GM19025 (cell line): ENCODE data around the gene MUTYH.
"Not testable (repeated sequence)": the region's sequence is repeated elsewhere in the genome, so short reads cannot be mapped to it uniquely, and the experiment has no call there.

Source experiments
- ATAC-seq: cut with Tn5 transposase; IDR thresholded peaks from one replicate; pipeline ENCODE4 v1.9.1; 2021; ENCODE audit warnings: mild to moderate bottlenecking, low read depth, moderate library complexity; ENCODE audit not compliant: unreplicated experiment

Gene MUTYH

DNA sequence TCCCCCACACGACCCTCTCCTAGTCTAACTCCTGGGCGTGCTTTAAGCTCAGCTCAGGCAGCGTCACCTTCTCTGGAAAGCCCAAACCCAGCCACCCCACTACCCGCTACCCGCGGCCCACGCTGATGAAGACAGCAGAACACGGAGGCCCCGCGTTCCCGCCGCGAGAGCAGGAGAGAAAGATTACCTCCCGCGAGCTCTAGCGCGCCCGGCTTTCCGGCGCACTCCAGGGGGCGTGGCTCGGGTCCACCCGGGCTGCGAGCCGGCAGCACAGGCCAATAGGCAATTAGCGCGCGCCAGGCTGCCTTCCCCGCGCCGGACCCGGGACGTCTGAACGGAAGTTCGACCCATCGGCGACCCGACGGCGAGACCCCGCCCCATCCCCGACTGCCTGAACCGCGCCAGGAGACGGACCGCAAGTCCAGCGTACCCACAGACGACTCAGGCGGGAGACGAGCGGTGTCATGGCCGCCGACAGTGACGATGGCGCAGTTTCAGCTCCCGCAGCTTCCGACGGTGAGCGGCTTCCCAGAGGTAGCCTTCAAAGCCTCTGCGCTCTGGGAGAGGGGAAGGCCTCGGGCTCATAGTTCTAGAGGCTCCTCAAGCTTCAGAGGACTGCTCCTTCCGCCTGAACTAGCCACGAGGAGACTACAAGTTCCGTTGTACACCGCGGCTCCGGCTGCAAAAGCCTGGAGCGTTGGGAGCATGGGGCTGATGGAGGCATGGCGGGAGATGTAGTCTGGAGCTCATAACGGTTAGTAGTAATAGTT lies at the start of gene MUTYH, which contains the start of gene TOE1:
TSS of gene MUTYH (minus strand) at position 652 of the 770 bp plus-strand sequence. CDS start 5,935 bp downstream, outside the sequence.
TSS of gene TOE1 (plus strand) at position 382 of the 770 bp plus-strand sequence. CDS start at position 465, 83 bp downstream.
- ATAC-seq, result peak; percentile 76

DNA sequence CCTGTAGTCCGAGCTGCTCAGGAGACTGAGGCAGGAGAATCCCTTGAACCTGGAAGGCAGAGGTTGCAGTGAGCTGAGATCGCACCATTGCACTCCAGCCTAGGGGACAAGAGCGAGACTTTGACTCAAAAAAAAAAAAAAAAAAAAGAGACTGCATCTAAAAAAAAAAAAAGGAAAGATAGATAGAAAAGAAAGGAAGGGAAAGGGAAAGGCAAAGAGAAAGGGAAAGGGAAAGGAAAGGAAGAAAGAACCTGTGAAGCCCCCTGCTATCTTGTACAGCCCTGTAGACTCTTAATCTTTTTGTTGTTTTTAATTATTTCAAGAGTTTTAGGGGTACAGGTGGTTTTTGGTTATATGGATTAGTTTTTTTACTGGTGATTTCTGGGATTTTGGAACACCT lies 46.0 kb upstream of the MUTYH start:
- no peak for ATAC-seq

DNA sequence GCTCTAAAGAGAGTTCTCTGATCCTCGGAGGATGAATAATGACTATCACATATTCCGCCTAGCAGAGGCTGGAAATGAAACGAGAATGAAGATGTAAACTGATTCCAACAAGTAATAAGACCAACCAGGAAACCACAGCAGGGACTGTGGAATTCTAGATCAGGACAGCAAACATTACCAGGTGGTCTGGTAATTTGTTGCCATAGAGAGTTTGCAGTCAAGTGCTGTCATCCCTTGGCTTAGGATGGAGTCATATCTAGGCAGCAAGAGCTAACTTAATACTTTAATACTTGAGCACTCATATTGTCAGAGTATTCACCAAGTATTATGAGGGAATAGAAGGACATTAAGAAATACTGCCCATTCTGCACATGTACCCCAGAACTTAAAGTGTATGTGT lies 45.1 kb upstream of the MUTYH start:
- no peak for ATAC-seq

DNA sequence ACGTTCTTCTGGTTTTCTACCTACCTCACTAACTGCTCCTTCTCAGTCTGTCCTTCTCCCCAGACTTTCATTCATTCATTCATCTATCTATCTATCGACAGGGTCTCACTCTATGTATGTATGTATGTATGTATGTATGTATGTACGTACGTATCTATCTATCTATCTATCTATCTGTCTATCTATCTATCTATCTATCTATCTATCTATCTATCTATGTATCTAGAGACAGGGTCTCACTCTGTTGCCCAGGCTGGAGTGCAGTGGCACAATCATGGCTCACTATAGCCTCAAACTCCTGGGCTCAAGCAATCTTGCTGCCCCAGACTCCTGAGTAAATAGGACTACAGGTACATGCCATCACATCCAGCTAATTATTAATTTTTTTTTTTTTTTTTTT lies 44.0 kb upstream of the MUTYH start:
- not testable (repeated sequence) for ATAC-seq

DNA sequence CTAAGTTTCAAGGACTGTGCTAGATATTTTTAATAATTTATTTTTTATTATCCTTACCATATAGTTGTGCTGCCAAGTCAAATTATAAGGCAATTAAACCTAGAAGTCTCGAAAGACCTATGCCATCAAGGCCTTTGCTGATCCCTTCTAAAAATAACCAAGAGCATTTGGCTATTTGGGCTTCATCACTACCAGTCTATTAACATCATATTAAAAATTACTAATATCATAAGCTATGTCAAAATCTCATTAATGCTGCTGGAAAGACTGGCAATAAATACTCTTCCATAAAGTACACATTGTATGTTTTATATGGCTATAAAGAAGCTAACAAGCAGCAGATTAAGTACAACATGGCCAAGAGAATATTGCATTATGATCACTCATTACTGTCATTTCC lies 43.0 kb upstream of the MUTYH start:
- no peak for ATAC-seq

DNA sequence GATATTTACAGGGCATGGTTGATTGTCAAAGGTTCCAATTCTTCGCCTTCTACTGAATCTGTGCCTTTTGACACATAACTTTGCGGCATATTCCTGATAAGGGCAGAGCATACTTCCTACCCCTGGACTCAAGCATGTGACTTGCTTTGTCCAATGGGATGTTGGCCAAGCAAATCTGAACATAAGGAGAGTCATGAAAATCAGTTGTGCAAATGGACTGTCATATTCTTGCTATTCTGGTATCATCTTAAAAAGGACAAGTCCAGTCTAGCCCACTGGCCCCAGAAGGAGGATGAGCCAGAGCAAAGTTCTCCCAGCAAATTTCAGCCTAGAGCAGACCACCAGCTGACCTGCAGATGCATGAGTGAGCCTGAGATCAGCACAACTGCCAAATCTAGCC lies 41.0 kb upstream of the MUTYH start:
- ATAC-seq, result no peak

DNA sequence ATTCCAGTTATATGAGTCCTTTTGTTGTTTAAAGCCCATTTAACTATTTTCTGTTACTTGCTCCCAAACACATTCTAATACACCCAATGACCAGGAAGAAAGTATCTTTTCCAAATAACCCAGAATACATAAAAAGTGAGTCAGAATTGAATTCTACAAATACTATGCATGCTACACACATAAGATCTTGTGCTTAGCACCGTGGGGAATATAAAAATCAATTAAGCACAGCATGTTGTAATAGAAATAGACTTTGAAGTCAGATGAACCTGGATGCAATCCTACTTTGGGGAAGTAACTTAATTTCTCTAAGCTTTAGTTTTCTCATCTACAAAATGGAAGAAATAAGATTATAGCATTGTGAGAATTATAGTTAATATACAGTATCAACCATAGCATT lies 40.5 kb upstream of the MUTYH start:
- no peak for ATAC-seq

DNA sequence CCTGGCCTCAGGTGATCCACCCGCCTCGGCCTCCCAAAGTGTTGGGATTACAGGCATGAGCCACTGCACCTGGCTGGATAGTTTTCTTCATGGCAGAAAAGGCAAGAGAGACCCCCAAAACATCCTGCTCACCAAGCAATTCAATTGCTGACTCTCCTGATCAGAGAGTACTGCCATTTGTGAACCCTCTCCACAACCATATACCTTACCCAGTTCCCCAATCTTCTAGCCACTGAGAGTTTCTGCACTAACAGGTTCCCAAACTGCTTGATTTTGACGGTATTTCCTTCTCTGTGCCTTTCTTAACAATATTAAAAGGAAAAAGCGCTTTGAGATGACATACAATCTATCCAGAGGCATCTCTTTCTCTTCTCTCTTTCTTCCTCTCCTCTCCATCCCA lies 39.9 kb upstream of the MUTYH start:
- ATAC-seq, result no peak

DNA sequence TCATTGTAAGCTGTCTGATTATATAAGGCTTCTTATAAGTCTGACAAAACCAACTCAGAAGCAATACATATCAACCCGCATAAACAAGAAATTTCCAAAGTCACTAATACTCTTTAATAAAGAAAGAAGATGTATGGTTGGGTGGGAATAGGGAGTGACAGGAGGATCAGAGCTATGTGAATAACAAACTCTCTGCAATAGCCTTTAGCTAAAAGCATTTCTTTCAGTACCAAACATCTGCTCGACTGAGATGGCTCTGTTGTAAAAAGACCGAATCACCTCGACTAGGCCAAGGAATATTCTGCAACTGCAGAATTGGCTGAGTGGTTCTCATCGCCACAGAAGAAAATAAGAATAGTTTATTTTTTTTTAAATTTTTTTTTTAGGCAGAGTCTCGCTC lies 39.3 kb upstream of the MUTYH start:
- no peak for ATAC-seq

DNA sequence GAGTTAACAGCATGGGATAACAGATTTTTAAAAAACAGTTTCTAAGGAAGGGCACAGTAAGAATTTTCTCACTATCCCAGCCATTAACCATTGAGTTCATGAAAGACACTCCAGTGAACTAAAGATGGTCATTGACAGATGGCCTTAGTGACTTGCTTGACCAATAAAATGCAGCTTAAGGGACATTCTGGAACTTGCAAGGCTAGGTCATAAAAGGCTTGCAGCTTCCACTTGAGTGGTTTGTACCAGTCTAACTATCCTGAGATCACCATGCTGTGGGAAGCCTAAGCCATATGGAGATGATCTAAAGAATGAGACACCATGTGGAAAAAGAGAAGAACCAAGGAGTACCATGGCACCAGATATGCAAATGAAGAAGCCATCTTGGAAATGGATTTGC lies 37.9 kb upstream of the MUTYH start:
- no peak for ATAC-seq

DNA sequence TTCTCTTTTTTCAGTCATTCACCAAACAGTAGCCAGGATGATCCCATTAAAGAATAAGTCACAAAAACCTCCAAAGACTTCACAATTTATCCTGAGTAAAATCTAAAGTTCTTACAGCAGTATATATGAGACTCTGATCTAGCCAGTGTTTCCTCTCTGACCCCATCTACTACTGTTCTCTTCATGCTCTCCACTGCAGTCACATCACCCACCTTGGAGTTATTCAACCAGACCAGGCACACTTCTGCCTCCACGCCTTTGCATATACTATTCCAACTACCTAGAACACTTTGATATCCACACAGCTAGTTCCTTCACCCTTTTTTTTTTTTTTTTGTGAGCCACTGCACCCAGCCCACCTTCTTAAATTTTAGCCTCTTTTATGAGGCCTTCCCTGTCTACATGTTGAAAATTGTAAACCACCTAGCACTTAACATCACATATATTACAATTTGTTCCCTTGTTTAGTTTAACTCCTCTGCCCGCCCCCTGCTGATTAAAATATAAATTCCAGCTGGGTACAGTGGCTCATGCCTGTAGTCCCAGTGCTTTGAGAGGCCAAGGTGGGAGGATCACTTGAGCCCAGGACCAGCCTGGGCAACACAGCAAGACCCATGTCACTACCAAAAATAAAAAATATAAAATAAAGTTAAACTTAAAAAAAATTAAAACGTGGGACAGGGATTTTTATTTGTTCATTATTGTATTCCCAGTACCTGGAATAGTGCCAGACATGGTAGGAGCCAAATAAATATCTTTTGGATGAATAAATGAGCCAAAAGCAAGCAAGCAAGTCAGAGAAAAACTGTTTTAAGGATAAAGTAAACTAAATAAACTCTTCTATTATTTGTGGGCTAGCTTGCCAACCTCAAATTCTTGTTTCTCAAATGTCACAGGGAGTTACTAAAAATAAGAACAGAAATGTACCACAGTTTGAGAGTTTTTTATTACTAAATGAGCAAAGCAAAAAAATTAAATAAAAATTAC lies 35.2 kb upstream of the MUTYH start:
- ATAC-seq, result no peak

DNA sequence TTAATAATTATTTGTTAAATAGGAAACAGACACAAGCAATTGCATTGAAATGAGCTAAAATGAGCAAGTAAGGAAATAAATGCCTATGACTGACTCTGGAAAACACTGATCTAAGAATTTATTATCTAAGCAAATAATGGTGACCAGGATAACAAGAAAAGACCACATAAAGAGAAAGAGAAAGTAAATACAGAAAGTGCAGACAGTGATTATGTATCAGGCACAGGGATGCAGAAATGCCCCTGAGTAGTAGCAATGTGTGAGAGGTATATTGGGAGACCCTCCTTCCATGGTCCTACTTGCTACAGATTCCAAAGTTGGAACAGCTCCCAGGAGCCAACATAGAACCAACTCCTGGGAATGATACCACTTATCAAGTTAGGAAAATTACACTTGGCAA lies 33.3 kb upstream of the MUTYH start:
- no peak for ATAC-seq

DNA sequence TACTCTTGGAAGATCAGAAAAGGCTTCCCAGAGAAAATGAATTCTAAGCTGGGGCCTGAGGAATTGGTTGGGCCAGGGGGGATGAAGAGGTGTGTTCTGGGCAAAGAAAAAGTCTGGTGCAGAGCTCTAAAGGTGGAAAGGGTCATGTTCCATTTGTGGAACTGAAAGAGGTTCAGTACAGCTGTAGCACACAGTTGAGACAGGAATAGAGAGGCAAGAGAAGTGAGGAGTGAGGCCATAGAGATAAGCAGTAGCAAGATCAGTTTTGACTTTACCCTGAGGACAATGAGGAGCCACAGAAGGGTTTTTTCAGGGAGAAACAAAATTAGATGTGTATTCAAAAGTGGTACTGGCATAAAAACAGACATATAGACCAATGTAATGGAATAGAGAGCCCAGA lies 30.3 kb upstream of the MUTYH start:
- ATAC-seq, result no peak

DNA sequence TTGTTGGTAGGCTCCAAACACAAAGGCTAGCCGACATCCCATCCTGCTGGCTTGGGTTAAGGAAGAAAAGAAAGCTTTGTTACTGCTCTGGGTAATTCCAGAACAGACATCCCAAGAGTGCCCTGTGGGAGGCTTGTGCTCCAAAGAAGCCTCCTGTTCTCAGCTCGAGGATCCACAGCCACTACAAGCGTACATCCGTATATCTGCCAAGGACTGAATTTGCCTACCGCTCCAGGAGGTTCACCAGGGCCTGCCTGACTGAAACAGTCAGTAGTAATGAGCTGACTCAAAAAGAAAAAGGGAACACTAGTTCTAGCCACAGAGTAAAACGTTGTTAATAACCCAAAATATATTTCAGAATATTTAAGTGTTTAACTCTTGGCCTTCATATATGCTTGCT lies 24.8 kb upstream of the MUTYH start:
- ATAC-seq, result no peak

DNA sequence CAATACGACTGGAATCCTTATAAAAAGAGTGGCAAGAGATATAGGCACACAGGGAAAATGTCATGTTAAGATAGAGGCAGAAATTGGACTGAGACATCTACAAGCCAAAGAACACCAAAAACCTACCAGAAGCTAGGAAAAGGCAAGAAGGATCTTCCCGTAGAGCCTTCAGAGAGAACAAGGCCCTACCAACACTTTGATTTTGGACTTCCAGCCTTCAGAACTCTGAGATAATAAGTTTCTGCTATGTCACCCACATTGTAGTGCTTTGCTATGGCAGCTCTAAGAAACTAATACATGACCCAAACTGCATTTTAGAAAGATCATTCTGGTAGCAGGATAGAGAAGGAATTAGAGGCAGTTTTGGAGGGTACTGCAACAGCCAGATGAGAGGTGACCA lies 24.1 kb upstream of the MUTYH start:
- no peak for ATAC-seq

DNA sequence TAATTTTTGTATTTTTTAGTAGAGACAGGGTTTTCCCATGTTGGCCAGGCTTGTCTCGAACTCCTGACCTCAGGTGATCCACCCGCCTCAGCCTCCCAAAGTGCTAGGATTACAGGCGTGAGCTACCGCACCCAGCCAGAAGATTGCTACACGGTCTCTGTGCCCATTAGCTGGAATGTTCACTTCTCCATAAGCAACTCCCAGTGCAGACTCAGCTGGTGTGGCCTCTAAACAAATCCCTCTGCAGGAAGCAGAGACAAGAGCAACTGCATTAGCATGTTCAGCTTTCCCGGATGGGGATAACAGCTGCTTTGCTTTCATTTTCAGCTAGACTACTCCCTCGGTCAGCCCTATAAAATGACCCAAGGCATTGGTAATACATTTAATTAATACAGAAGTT lies 20.7 kb upstream of the MUTYH start:
- ATAC-seq, result not testable (repeated sequence)

DNA sequence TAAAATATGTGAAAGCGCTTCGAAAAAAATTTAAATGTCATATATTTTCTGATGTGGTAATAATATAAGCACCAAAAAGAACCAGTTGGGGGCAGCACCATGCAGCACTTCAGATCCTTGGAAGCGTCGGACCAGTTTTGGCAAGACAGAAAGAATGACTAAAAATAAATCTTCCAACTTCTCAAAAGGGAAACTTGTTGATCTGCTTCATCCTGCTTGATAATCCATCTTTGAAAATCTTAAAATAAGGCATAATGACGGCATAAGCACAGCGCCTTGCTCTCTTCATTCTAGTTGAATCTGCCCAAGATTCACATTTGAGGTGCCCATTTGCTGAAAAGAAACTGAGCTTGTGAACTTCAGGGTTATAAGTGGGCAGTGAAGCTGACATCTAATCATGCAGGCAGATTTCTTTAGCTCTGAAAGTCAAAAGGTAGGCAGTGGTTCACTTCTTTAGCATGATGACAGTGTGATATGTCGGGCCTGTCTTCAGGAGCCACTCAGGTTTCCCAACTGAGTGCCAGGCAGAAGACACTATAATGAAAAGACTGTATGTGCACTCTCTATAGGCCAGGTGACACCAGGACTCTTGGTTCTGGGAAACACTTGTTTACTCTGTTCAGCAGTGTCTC lies 19.8 kb upstream of the MUTYH start:
- no peak for ATAC-seq

DNA sequence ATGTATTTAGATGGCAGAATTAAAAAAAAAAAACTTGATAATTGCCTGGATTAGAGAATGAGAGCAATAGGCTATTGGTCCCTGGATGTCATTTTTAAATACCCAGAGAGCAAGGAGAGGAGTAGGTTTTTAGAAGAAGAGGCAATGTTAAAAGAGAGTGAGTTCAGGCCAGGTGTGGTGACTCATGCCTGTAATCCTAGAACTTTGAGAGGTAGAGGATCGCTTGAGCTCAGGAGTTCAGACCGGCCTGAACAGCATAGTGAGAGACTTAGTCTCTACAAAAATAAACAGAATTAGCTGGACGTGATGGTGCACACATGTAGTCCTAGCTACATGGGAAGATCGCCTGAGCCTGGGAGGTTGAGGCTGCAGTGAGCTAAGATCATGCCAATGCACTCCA lies 15.9 kb upstream of the MUTYH start:
- no peak for ATAC-seq

DNA sequence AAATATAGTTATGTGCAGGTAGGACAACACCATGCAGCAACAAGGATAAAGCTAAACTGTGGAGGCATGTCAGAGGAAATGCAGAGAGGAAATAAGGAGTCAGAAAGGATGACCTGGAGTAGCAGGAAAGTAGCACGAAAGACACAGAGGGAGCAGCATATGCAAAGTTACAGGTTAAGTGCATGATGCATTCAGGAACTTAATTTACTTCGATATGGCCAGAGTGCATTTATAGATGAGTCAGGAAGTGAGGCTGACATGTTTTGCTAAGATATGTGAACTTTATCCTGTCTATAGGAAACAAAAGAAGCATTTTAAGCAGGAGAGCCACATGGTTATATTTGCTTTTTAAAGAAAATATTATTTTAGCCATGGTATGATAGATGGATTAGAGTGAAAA lies 15.4 kb upstream of the MUTYH start:
- ATAC-seq, result no peak

DNA sequence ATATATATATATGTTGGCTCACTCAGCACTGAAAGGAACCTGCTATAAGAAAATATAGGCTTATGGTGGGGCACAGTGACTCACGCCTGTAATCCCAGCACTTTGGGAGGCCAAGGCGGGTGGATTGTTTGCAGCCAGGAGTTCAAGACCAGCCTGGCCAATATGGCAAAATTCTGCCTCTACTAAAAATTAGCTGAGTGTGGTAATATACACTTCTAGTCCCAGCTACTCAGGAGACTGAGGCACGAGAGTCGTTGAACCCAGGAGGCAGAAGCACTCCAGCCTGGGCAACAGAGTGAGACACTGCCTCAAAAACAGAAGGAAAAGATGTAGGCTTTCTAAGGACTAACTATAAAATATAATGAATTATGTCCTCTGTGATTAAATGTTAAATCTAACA lies 14.6 kb upstream of the MUTYH start:
- ATAC-seq, result no peak

DNA sequence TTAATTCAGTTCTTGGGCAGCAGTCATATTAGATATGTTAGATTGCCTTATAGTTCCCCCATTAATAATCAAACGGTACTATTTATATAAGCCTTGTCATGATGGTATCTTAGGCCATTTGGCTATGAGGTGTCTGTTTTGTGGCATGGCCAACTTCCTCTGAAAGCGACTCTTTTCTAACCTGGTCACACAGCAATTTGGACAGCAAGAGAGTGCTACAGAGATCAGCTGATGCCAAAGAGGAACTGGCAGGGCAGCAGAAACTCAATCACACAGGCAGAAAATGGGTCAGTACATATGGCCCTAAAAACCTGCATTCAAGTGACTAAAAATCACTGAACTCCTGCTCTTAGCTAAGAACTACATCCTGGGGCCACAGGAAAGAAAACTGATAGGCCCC lies 13.4 kb upstream of the MUTYH start:
- no peak for ATAC-seq
